Omental fat pad (tissue), 4 donors: ENCODE data around the gene SCLT1. TPM values are rescaled to one million over a fixed set of nuclear protein-coding genes. Genes with fewer than 3 reads are reported as not detected.
"Not testable (repeated sequence)": the region's sequence is repeated elsewhere in the genome, so short reads cannot be mapped to it uniquely, and the experiment has no call there.

ENCODE experiments used
- ATAC-seq: fragments of 150-250 bp; one replicate; pipeline ENCODE4 v1.9.1; 2016; ENCODE audit warnings: mild to moderate bottlenecking, moderate library complexity; ENCODE audit not compliant: low FRiP score
- DNase-seq: peaks from one replicate; pipeline ENCODE4 v3.0.0-alpha.2; 2019; ENCODE audit warnings: low spot score
- CTCF ChIP-seq, 3 donors: fragments of 450-650 bp; IDR thresholded peaks; one replicate each; pipeline ENCODE4 v1.5.1; 2016 to 2017; ENCODE audit warnings: antibody characterized with exemption in 3 of 3, mild to moderate bottlenecking in 3 of 3, moderate library complexity in 2 of 3
- total RNA-seq, 4 donors: library from RNA; depleted of rRNA; stranded (reverse); fragments of >200 nt; gene quantifications; one replicate each; pipeline ENCODE4 v1.1.0, GENCODE V29; 2016

The SCLT1 gene
- total RNA-seq, 4 donors from 2014 or later = 7.9 to 27.5 (median 16.8) TPM

GRCh38 chr4:129077326-129077725, 16.0 kb downstream of the SCLT1 start:
- no peak for TF ChIP-seq CTCF (IDR thresholded peaks at IDR 0.05)
- DNase-seq (no peak), ATAC-seq (no peak)

- DNase-seq, ATAC-seq: not testable (repeated sequence)
Observed at GRCh38 chr4:129069537-129069936, 23.8 kb downstream of the SCLT1 start.

GRCh38 chr4:129064717-129065116, 28.6 kb downstream of the SCLT1 start:
- DNase-seq = no peak
- no peak for ATAC-seq

GRCh38 chr4:129063640-129064039, 29.7 kb downstream of the SCLT1 start:
- TF ChIP-seq CTCF (IDR thresholded peaks at IDR 0.05) = no peak
- ATAC-seq = no peak
- DNase-seq = no peak

More at GRCh38 chr4:129064717-129065116, 28.6 kb downstream of the SCLT1 start:
- no peak for TF ChIP-seq CTCF (IDR thresholded peaks at IDR 0.05)

- DNase-seq = no peak
- TF ChIP-seq CTCF (IDR thresholded peaks at IDR 0.05) = no peak
- no peak for ATAC-seq
Observed at GRCh38 chr4:129062580-129062979, 30.8 kb downstream of the SCLT1 start.

- ATAC-seq = no peak
- no peak for TF ChIP-seq CTCF (IDR thresholded peaks at IDR 0.05)
- no peak for DNase-seq
Observed at GRCh38 chr4:129059028-129059427, 34.3 kb downstream of the SCLT1 start.

- ATAC-seq = no peak
- TF ChIP-seq CTCF (IDR thresholded peaks at IDR 0.05) = no peak
- DNase-seq = no peak
Observed at GRCh38 chr4:129046055-129046959, 47.0 kb downstream of the SCLT1 start.
